Ovary (tissue), 3 donors: ENCODE results near the gene RBM48.

Experiments
- EP300 ChIP-seq: sonication (generic); formaldehyde crosslinking; IDR thresholded peaks from one replicate; pipeline ENCODE4 v1.6.1; 2017; ENCODE audit warnings: antibody characterized with exemption
- POLR2A ChIP-seq: fragments of 450-650 bp; IDR thresholded peaks from one replicate; pipeline ENCODE4 v1.6.1; 2017; ENCODE audit warnings: antibody characterized with exemption, mild to moderate bottlenecking, moderate library complexity
- TF ChIP-seq, protein P1 (sequence below), 3 donors: fragments of 450-650 bp in 2 of 3; fragments of 200-600 bp in 1 of 3; IDR thresholded peaks; one replicate each; pipeline versions ENCODE4 v1.5.1 to v1.8.0; 2016 to 2022; ENCODE audit warnings: antibody characterized with exemption in 3 of 3, mild to moderate bottlenecking in 1 of 3
- donor health status: DM: no; HTN: no; CAD: no.

DNA sequence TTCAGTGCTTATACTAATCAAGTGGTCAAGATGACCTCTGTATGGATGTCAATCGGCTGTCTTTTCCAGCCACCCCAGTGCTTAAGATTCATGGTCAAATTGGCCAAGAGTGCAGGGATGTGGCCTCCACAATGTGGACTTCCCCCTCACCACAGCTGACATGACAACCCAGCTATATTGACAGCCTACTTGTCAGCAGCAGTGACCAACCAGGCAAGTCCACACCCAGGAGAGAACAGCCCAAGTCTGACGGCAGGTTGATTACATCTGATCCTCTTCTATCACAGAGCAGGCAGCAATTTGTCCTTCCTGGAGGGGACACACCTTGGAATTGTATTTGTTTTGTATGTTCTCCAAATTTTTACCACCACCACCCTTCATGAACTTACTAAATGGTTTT is 42.6 kb upstream of the RBM48 start:
- TF ChIP-seq, protein P1, sequence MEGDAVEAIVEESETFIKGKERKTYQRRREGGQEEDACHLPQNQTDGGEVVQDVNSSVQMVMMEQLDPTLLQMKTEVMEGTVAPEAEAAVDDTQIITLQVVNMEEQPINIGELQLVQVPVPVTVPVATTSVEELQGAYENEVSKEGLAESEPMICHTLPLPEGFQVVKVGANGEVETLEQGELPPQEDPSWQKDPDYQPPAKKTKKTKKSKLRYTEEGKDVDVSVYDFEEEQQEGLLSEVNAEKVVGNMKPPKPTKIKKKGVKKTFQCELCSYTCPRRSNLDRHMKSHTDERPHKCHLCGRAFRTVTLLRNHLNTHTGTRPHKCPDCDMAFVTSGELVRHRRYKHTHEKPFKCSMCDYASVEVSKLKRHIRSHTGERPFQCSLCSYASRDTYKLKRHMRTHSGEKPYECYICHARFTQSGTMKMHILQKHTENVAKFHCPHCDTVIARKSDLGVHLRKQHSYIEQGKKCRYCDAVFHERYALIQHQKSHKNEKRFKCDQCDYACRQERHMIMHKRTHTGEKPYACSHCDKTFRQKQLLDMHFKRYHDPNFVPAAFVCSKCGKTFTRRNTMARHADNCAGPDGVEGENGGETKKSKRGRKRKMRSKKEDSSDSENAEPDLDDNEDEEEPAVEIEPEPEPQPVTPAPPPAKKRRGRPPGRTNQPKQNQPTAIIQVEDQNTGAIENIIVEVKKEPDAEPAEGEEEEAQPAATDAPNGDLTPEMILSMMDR (IDR thresholded peaks at IDR 0.05): no peak
- TF ChIP-seq EP300: no peak
- no peak for TF ChIP-seq POLR2A
